PC-9 (cell line): ENCODE measurements around the gene C13orf46.

Source experiments
- EZH2 ChIP-seq: fragments of 200-600 bp; sonication (generic); IDR thresholded peaks from 2 replicates; pipeline ENCODE4 v1.8.0; 2017; ENCODE audit warnings: antibody characterized with exemption, low read depth
- TF ChIP-seq, protein P1 (sequence below): fragments of 200-600 bp; sonication (generic); conservative IDR thresholded peaks from 2 replicates; pipeline ENCODE4 v1.6.1; 2017; ENCODE audit warnings: mixed run types, antibody characterized with exemption, mild to moderate bottlenecking, moderate library complexity

DNA sequence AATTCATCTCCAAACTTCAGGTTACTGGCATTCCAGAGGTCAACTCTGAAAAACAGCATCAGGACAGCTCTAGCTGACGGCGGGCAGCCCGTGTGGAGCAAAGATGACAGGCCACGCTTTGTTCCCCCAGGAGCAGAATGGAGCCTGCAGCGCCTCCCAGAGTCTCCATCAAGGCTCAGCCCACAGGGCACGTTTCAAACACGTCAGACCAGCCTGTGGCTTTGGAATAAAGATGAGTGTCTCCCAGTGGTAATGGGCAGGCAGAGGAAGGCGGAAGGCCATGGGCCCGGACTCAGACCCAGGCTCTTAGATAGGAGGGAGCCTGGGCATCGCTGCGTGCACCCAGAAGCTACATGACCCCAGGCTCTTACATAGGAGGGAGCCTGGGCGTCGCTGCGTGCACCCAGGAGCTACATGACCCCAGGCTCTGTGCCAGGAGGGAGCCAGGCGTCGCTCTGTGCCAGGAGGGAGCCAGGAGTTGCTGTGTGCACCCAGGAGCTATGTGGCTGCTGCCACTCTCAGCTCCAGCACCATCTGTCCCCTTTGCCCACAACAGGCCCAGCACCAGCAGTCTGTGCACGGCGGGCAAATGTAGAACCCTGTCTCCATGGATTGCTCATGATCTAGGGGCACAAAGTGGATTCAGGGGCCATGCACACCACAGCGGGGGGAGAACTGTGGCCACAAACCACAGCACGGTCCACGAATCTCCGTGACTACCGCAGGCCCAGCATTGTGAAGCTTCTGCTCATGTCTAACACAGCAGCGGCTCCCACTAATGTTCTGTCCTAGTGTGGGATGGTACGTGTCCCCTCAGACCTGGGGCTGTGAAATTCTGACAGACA, 47.8 kb upstream of the C13orf46 start:
- no peak for TF ChIP-seq EZH2
- TF ChIP-seq, protein P1, sequence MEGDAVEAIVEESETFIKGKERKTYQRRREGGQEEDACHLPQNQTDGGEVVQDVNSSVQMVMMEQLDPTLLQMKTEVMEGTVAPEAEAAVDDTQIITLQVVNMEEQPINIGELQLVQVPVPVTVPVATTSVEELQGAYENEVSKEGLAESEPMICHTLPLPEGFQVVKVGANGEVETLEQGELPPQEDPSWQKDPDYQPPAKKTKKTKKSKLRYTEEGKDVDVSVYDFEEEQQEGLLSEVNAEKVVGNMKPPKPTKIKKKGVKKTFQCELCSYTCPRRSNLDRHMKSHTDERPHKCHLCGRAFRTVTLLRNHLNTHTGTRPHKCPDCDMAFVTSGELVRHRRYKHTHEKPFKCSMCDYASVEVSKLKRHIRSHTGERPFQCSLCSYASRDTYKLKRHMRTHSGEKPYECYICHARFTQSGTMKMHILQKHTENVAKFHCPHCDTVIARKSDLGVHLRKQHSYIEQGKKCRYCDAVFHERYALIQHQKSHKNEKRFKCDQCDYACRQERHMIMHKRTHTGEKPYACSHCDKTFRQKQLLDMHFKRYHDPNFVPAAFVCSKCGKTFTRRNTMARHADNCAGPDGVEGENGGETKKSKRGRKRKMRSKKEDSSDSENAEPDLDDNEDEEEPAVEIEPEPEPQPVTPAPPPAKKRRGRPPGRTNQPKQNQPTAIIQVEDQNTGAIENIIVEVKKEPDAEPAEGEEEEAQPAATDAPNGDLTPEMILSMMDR, result no peak
